ENCODE measurements around the gene PGM5.

GRCh38 chr9:68513981-68514380 lies 157.6 kb downstream of the PGM5 start:
- TF ChIP-seq MYC (IDR thresholded peaks at IDR 0.05; ENCODE audit: low read depth, low read length) (no peak), CTCF (IDR thresholded peaks at IDR 0.05; ENCODE audit: low read depth, low read length) (no peak), MAX (IDR thresholded peaks at IDR 0.05; ENCODE audit: low read depth, low read length) (no peak)
